OCI-LY3 (cell line): ENCODE data around the gene ANKRD18A.

Experiments
- CTCF ChIP-seq: fragments of 200-600, 300-600 bp; sonication (generic); IDR thresholded peaks from 2 replicates; pipeline ENCODE4 v1.5.1; 2014; ENCODE audit warnings: antibody characterized with exemption, low read length, low read depth
- EZH2phosphoT487 ChIP-seq: fragments of 200-600 bp; shearing (Covaris generic); IDR thresholded peaks from 2 replicates; pipeline ENCODE4 v1.6.1; 2018; ENCODE audit warnings: antibody characterized with exemption, mixed run types, low read depth

GRCh38 chr9:38659538-38659937 lies 39.1 kb upstream of the ANKRD18A start:
- TF ChIP-seq CTCF (no peak), EZH2phosphoT487 (no peak)
